Activated CD8-positive, alpha-beta memory T cell treated with anti-CD3 and anti-CD28 coated beads for 48 hours (primary cell): ENCODE results near the gene SH3TC1.

ENCODE experiments used
- DNase-seq, 3 experiments: peaks; one replicate each; pipeline ENCODE4 v3.0.0-alpha.2; 2020; ENCODE audit warnings: low read depth in 2 of 3, low spot score in 2 of 3

SH3TC1 gene

DNA sequence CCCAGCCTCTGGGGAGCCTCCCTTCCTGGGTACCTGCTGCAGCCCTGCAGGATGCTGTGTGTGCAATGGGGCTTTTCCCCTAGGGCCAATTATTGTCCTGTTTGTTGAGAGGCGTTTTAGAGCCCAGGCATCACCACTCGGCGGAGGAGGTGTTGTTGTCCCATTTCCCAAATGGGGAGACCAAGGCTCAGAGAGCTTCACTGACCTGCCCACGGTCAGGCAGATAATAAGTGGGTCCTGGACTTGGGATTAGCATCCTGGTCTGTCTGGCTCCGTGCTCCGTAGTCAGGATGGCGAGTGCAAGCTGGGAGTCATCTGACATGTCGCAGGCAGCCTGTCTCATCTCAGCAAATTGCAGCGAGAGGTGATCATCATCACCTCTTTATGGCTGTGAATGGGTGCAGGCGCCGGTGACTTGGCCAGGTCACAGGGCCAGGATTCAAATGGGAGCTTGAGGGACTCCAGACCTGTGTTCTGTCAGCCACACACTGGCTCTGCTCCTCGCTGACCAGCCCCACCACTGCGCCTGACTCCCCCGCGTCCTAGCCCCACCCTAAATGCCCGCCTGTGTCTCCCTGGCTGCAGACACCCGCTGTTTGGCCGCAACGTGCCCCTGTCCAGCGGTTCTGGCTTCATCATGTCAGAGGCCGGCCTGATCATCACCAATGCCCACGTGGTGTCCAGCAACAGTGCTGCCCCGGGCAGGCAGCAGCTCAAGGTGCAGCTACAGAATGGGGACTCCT, 87.1 kb downstream of the SH3TC1 start:
- DNase-seq, result no peak

- no peak for DNase-seq
Measured at GRCh38 chr4:8286719-8287342, 87.7 kb downstream of the SH3TC1 start.

- DNase-seq, result no peak
Measured at GRCh38 chr4:8287343-8288280, 88.5 kb downstream of the SH3TC1 start.

DNA sequence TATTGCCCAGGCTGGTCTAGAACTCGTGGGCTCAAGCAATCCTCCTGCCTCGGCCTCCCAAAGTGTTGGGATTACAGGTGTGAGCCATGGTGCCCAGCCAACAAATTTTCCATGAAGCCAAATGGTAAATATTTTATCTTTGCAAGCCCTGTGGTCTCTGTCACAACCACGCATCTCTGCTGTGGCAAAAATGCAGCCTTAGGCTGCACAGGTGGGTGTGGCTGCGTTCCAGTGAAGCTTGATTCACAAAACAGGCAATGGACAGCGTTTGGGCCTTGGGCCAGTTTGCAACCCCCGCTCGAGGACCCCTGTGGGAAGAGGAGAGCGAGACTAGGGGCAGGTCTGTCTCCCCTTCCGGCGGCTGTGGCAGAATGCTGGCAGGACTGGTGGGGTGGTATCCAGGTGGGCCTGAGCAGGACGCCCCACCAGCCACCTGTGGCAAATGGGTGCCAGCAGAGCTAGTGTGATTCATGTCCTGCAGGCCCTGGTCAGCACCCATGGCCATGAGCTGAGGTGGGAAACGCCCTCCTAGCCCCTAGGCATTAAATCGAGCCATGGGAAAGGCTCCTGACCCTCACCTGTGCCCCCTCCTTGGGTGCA, 90.2 kb downstream of the SH3TC1 start:
- DNase-seq, result no peak

DNA sequence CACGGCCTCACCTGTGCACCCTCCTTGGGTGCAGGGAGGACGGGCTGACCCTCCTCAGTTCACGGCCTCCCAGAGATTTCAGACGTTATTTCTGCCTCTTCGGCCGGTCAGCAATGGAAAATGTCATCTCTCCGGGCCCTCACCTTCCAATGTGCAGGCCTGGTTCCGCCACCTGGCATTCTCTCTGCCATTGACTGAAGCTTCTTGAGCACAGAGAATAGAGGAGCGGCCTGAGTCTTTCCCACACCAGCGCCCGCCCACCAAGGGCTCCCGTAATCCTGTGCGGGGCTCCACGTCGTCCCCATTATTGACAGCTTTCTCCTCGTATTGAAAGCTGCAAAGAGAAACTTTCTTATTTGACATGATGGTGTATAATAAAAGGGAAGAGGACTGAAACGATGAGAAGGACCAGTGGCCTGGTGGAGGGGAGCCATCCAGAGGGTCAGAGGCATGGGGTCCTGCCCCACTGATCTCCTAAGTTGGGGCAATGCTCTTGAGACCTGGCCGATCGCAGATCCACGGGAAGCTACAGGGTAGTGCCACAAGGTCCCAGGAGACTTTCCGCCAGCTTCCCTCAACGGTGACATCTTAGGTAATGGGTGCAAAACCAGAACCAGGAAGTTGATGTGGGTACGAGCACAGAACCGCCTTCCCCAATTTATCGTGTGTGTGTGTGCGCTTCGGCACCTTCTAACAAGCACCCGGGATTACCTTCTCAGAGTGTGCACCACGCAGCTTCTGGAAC, 91.0 kb downstream of the SH3TC1 start:
- no peak for DNase-seq

DNA sequence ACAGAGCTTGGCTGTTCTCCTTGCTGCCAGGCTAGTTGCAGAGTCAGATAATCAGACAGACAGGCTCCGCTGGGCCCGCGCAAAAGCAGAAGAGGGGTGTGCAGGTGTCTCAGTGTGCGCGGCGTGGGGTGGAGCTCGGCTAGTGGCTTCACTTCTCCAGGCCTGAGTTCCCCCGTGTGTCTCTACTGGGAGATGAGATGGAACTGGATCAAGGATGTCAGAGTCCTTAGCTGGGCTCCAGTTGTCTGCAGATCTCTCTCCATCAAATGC, 91.5 kb downstream of the SH3TC1 start:
- no peak for DNase-seq
